GM23248 (cell line): Measurements from ENCODE around the gene HMGN1.

ENCODE experiments used
- EZH2 ChIP-seq: fragments of 200-600 bp; sonication (generic); IDR thresholded peaks from 2 replicates; pipeline ENCODE4 v1.6.1; 2018; ENCODE audit warnings: antibody characterized with exemption, mild to moderate bottlenecking; ENCODE audit not compliant: insufficient read depth, poor library complexity, severe bottlenecking
- EZH2phosphoT487 ChIP-seq: fragments of 200-600 bp; sonication (generic); IDR thresholded peaks from 2 replicates; pipeline ENCODE4 v1.6.1; 2018; ENCODE audit warnings: antibody characterized with exemption, moderate library complexity, mild to moderate bottlenecking, low read depth; ENCODE audit not compliant: insufficient read depth

DNA sequence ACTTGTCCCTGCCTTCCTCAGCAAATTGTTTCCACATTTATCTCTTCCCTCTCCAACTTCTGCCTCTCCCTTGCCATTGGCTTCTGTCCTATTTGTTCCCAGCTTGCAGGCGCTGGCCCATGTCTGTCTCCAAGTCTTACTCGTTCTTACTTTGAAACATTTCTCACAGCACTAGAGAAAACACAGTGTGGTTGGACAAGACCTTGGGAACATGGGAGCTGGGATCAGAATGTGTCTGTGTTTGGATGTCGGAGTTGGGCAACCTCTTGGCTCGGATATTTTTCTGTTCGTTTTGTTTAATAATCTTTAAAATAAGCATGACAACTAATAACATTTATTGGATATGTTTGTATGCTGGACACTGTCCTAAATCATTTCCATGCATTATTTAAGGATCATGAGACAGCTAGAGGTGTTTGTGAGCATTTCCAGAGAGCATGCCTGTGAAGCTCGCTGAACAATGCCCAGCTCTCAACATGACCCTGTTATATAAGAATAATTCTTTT, 29.6 kb downstream of the HMGN1 start:
- no peak for TF ChIP-seq EZH2phosphoT487
- no peak for TF ChIP-seq EZH2
